IPS-20b (cell line): ENCODE measurements around the gene IGSF21.

Experiments
- H3K27ac ChIP-seq: one replicate; pipeline ENCODE4 v1.5.1; 2013; ENCODE audit warnings: low read length
- H3K27me3 ChIP-seq: 2 replicates; pipeline ENCODE4 v1.6.1; 2013; ENCODE audit warnings: mild to moderate bottlenecking, low read length, inconsistent platforms; ENCODE audit not compliant: insufficient read depth
- H3K36me3 ChIP-seq: 2 replicates; pipeline ENCODE4 v1.6.1; 2013; ENCODE audit warnings: low read depth, mild to moderate bottlenecking, inconsistent platforms, low read length, moderate library complexity; ENCODE audit not compliant: insufficient read depth
- H3K4me1 ChIP-seq: 2 replicates; pipeline ENCODE4 v1.6.1; 2013; ENCODE audit warnings: mild to moderate bottlenecking, control low read depth, inconsistent platforms, low read length, moderate library complexity; ENCODE audit not compliant: insufficient read depth
- H3K4me3 ChIP-seq: 2 replicates; pipeline ENCODE4 v1.5.1; 2013; ENCODE audit warnings: mild to moderate bottlenecking, low read length, inconsistent platforms
- H3K9ac ChIP-seq: 2 replicates; pipeline ENCODE4 v1.6.1; 2013; ENCODE audit warnings: low read depth, mild to moderate bottlenecking, inconsistent platforms, low read length, moderate library complexity
- H3K9me3 ChIP-seq: 2 replicates; pipeline ENCODE4 v1.6.1; 2013; ENCODE audit warnings: mild to moderate bottlenecking, low read depth, low read length, inconsistent platforms; ENCODE audit not compliant: insufficient read depth

The IGSF21 gene

DNA sequence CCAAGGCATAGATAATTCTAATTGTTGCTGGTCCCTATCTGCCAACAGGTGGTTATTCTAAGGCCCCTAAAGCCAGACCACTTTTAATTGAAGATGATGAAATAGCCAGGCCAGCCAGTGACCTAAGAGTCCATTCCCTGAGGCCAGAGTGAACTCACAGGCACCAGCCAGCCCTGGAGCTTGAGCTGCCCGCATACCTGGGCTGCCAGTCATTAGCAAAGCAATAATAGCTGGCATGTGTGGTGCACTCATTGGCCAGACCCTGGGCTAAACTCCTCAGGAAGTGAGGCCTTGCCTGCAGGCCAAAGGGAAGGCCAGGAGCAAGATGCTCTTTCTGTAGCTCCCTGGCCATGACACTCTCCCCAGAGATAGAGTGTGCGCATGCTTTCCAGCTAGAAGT lies 192.8 kb downstream of the IGSF21 start:
- H3K9ac ChIP-seq, result no peak overlapping the region
- no peak overlapping the region for H3K27ac ChIP-seq
- H3K4me3 ChIP-seq, result no peak overlapping the region
- H3K9me3 ChIP-seq, result no peaks in the 10 kb centered on the region
- no peaks in the 10 kb centered on the region for H3K27me3 ChIP-seq
- H3K4me1 ChIP-seq, result peaks cover 24% of the 10 kb centered on the region
- H3K36me3 ChIP-seq, result no peaks in the 10 kb centered on the region

- Histone ChIP-seq H3K4me3 (no peak overlapping the region), H3K27ac (no peak overlapping the region), H3K9me3 (no peaks in the 10 kb centered on the region), H3K9ac (no peak overlapping the region), H3K27me3 (no peaks in the 10 kb centered on the region), H3K36me3 (no peaks in the 10 kb centered on the region), H3K4me1 (peaks cover 19% of the 10 kb centered on the region; the same call in 1 of the 2 replicates)
Observed at GRCh38 chr1:18302788-18303413, 195.3 kb downstream of the IGSF21 start.

GRCh38 chr1:18304151-18304869 lies 196.7 kb downstream of the IGSF21 start:
- Histone ChIP-seq H3K9ac (no peak overlapping the region), H3K4me3 (no peak overlapping the region), H3K27me3 (no peaks in the 10 kb centered on the region), H3K27ac (no peak overlapping the region), H3K4me1 (peaks cover 8% of the 10 kb centered on the region; the same call in 1 of the 2 replicates), H3K9me3 (no peaks in the 10 kb centered on the region), H3K36me3 (no peaks in the 10 kb centered on the region)

GRCh38 chr1:18305182-18305795 lies 197.7 kb downstream of the IGSF21 start:
- Histone ChIP-seq H3K9me3 (no peaks in the 10 kb centered on the region), H3K27me3 (no peaks in the 10 kb centered on the region), H3K4me1 (peaks cover 5% of the 10 kb centered on the region; the same call in 1 of the 2 replicates), H3K36me3 (no peaks in the 10 kb centered on the region), H3K9ac (no peak overlapping the region), H3K27ac (no peak overlapping the region), H3K4me3 (no peak overlapping the region)

DNA sequence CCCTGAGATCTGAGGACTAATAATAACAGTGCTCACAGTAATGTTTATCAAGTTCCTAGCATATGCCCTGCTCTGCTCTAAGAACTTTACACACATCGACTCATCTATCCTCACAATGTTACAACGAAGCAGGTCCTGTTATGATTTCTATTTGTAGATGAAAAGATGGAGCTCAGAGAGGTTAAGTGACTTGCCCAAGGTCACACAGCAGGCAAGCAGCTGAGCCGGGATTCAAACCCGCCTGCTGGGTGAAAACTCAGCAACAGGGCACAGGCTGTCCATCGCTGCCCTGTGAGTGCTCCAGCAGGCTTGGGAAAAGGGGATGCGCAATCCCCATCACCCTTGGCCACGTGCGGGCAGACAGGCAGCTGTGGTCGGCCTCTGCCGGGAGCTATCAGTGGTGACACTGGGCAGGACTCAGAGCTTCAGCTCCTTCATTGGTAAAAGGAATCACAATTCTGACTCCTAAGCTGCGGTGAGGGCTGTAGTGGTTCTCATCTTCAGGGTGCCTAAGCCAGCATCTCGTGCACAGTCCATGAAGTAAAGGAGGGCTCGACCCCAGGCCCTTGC lies 199.8 kb downstream of the IGSF21 start:
- Histone ChIP-seq H3K9me3 (no peaks in the 10 kb centered on the region), H3K4me1 (peaks cover 5% of the 10 kb centered on the region; the same call in 1 of the 2 replicates), H3K9ac (no peak overlapping the region), H3K4me3 (no peak overlapping the region), H3K27me3 (no peaks in the 10 kb centered on the region), H3K27ac (no peak overlapping the region), H3K36me3 (no peaks in the 10 kb centered on the region)

DNA sequence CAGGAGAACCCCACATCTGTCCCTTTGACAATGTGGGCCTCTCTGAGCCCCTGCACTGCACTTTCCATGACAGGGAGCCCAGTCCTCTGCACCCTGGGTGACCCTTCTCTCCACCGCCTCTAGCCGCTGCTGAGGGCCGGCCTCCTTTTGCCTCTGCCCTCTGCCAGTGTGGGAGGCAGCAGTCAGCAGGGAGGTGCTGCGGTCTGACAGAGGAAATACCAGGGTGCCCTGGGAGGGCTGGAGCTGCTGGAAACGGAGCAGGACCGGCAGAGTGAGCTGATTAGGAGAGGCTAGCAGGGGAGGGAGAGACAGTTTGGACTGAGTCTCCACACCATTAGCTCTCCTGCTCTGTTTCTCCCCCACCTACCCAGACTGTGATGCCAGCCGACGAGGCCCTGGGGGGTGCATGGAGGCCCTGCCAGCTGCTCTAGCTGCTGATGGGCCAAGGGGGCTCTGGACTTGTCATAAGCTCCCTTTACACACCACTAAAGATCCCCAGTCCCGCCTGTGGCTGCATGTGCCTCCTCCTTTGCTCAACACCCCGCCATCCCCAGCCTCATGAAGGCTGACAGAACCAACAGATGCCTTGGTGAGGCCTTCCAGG lies 202.1 kb downstream of the IGSF21 start:
- Histone ChIP-seq H3K9ac (no peak overlapping the region), H3K27ac (no peak overlapping the region), H3K4me1 (no peaks in the 10 kb centered on the region)

GRCh38 chr1:18312961-18313360 lies 205.4 kb downstream of the IGSF21 start:
- no peaks in the 10 kb centered on the region for H3K4me1 ChIP-seq
- no peak overlapping the region for H3K4me3 ChIP-seq
- H3K27me3 ChIP-seq, result no peaks in the 10 kb centered on the region
- no peak overlapping the region for H3K27ac ChIP-seq
- no peaks in the 10 kb centered on the region for H3K36me3 ChIP-seq
- no peak overlapping the region for H3K9ac ChIP-seq
- H3K9me3 ChIP-seq, result no peaks in the 10 kb centered on the region

More for the DNA sequence above, 202.1 kb downstream of the IGSF21 start:
- Histone ChIP-seq H3K36me3 (no peaks in the 10 kb centered on the region), H3K27me3 (no peaks in the 10 kb centered on the region), H3K9me3 (no peaks in the 10 kb centered on the region), H3K4me3 (no peak overlapping the region)

GRCh38 chr1:18313523-18313922 lies 205.9 kb downstream of the IGSF21 start:
- H3K9me3 ChIP-seq, result no peaks in the 10 kb centered on the region
- H3K27ac ChIP-seq, result no peak overlapping the region
- H3K4me3 ChIP-seq, result no peak overlapping the region
- no peaks in the 10 kb centered on the region for H3K27me3 ChIP-seq
- no peaks in the 10 kb centered on the region for H3K4me1 ChIP-seq
- no peaks in the 10 kb centered on the region for H3K36me3 ChIP-seq
- H3K9ac ChIP-seq, result no peak overlapping the region

DNA sequence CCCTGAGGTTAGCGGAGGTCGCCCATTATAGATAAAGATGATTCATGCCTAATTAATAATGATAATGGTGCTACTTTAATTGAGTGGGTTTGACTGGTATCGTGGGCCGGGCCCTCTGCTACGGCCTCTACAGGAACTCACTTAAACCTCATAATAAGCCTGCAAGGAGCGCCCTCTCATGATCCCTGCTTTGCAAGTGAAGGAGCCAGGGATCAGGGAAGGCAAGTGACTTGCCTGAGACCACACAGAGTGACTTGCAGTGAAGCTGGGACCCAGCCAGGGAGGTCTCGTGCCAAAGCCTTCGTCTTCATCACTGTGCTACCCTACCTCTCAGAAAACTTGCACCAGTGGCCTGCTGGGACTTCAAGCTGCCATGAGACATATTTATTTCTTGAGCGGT lies 206.8 kb downstream of the IGSF21 start:
- H3K9ac ChIP-seq, result no peak overlapping the region
- no peak overlapping the region for H3K27ac ChIP-seq
- H3K36me3 ChIP-seq, result no peaks in the 10 kb centered on the region
- H3K27me3 ChIP-seq, result no peaks in the 10 kb centered on the region
- no peak overlapping the region for H3K4me3 ChIP-seq
- no peaks in the 10 kb centered on the region for H3K4me1 ChIP-seq
- 0 out of 2 replicates have a peak, but pooled peaks cover 2% of the 10 kb centered on the region for H3K9me3 ChIP-seq

GRCh38 chr1:18315449-18315848 lies 207.9 kb downstream of the IGSF21 start:
- Histone ChIP-seq H3K4me3 (no peak overlapping the region), H3K27ac (no peak overlapping the region), H3K27me3 (no peaks in the 10 kb centered on the region), H3K9ac (no peak overlapping the region), H3K36me3 (no peaks in the 10 kb centered on the region), H3K4me1 (no peaks in the 10 kb centered on the region), H3K9me3 (0 out of 2 replicates have a peak, but pooled peaks cover 2% of the 10 kb centered on the region)

DNA sequence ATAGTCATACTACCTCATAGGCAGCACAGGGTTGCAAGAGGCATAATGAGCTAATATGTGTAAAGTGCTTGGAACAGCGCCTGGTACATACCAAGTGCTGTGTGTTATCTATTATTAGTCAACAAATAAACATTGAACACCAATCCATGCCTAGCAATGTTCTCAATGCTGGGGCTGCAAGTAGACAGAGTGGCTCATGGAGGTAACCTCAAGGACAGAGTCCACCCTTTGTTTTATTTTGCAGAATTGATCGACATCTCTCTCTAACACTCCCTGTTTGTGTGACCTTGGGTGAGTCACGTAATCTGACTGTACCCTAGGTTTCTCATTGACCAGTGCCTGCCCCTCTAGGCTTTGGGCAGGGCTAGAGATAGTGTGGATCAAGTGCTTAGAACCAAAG lies 209.2 kb downstream of the IGSF21 start:
- Histone ChIP-seq H3K27ac (no peak overlapping the region), H3K9me3 (0 out of 2 replicates have a peak, but pooled peaks cover 2% of the 10 kb centered on the region), H3K9ac (no peak overlapping the region), H3K4me3 (no peak overlapping the region), H3K4me1 (no peaks in the 10 kb centered on the region), H3K36me3 (no peaks in the 10 kb centered on the region), H3K27me3 (peaks cover 2% of the 10 kb centered on the region)
